Astrocyte of the cerebellum (primary cell): ENCODE results near the gene HSPD1.
A peak's percentile ranks its signal among the peaks of the same experiment; 100 is the strongest.
"Not testable (repeated sequence)": the region's sequence is repeated elsewhere in the genome, so short reads cannot be mapped to it uniquely, and the experiment has no call there.

Source experiments
- DNase-seq: peaks from one replicate; pipeline ENCODE4 v3.0.0-alpha.2; 2011; ENCODE audit warnings: low read depth
- H3K4me3 ChIP-seq: 2 replicates; pipeline ENCODE4 v1.5.1; 2011; ENCODE audit warnings: mild to moderate bottlenecking, low read depth, low read length, moderate library complexity
- CTCF ChIP-seq: IDR thresholded peaks from 2 replicates; pipeline ENCODE4 v1.5.1; 2012; ENCODE audit warnings: low read length, low read depth, moderate library complexity, mild to moderate bottlenecking; ENCODE audit errors: missing control alignments
- in situ Hi-C: cut with HindIII; loops from 2 replicates; pipeline ENCODE4 v1.10.0; 2017; ENCODE audit warnings: low sequenced_read_pairs

The HSPD1 gene

GRCh38 chr2:197460649-197461048, 39.0 kb downstream of the HSPD1 start:
- no peak overlapping the region for H3K4me3 ChIP-seq
- in situ Hi-C loops: no loop called here
- TF ChIP-seq CTCF: no peak
- DNase-seq: no peak

GRCh38 chr2:197455428-197455827, 44.2 kb downstream of the HSPD1 start:
- no peak for DNase-seq
- no peak overlapping the region for H3K4me3 ChIP-seq
- no peak for TF ChIP-seq CTCF
- in situ Hi-C loops: no loop called here

- TF ChIP-seq CTCF: no peak
- no peak for DNase-seq
- in situ Hi-C loops: no loop called here
These were observed 44.7 kb downstream of the HSPD1 start for GRCh38 chr2:197454923-197455322.

GRCh38 chr2:197453914-197454398, 45.7 kb downstream of the HSPD1 start:
- peak overlapping the region; percentile 72 for H3K4me3 ChIP-seq
- no peak for TF ChIP-seq CTCF
- in situ Hi-C loops: no loop called here
- peak; percentile 84 for DNase-seq

More at GRCh38 chr2:197454923-197455322, 44.7 kb downstream of the HSPD1 start:
- peak overlapping the region; percentile 72 for H3K4me3 ChIP-seq

- peak within 1 kb of the TSS; percentile 72 for H3K4me3 ChIP-seq
- peak; percentile 19 for TF ChIP-seq CTCF
- in situ Hi-C loops: no loop called here
- peak; percentile 99 for DNase-seq
These were observed 46.3 kb downstream of the HSPD1 start, which contains the start of gene COQ10B for GRCh38 chr2:197453123-197453913. Gene COQ10B, plus strand, starts transcription at chr2:197453552. Its CDS starts 9 bp downstream, at chr2:197453561.

GRCh38 chr2:197452754-197453122, 46.9 kb downstream of the HSPD1 start:
- in situ Hi-C loops: no loop called here
- TF ChIP-seq CTCF: no peak
- no peak for DNase-seq
- peak overlapping the region; percentile 72 for H3K4me3 ChIP-seq

- H3K4me3 ChIP-seq, in situ Hi-C loops, DNase-seq: not testable (repeated sequence)
These were observed 48.7 kb downstream of the HSPD1 start for GRCh38 chr2:197450935-197451358.
